Chondrocyte (in vitro differentiated cells): Measurements from ENCODE around the gene LRRC53. TPM values are rescaled to one million over a fixed set of nuclear protein-coding genes. Genes with fewer than 3 reads are reported as not detected.

Experiments used
- DNase-seq: peaks from one replicate; pipeline ENCODE4 v3.0.0; 2021; ENCODE audit warnings: mixed read lengths, low spot score
- H3K27ac Mint-ChIP-seq: one replicate; pipeline ENCODE4 v1.8.0; 2021; ENCODE audit warnings: mild to moderate bottlenecking, moderate library complexity, mixed read lengths; ENCODE audit not compliant: unreplicated experiment
- H3K27me3 Mint-ChIP-seq: 2 replicates; pipeline ENCODE4 v1.8.0; 2021; ENCODE audit warnings: low read depth, mixed read lengths
- H3K36me3 Mint-ChIP-seq: 2 replicates; pipeline ENCODE4 v1.8.0; 2021; ENCODE audit warnings: low read depth, mixed read lengths
- H3K4me1 Mint-ChIP-seq: 2 replicates; pipeline ENCODE4 v1.8.0; 2021; ENCODE audit warnings: low read depth, mild to moderate bottlenecking, mixed read lengths
- H3K4me3 Mint-ChIP-seq: one replicate; pipeline ENCODE4 v1.8.0; 2021; ENCODE audit warnings: mild to moderate bottlenecking, moderate library complexity, mixed read lengths; ENCODE audit not compliant: unreplicated experiment
- H3K9me3 Mint-ChIP-seq: 2 replicates; pipeline ENCODE4 v1.8.0; 2021; ENCODE audit warnings: low read depth, mixed read lengths
- total RNA-seq: library from RNA; stranded (reverse); gene quantifications from 3 replicates; pipeline ENCODE4 v1.2.1, GENCODE V29; 2021
- TF ChIP-seq, protein P1 (sequence below): fragments of 200-600 bp; sonication (generic); IDR thresholded peaks from 2 replicates; pipeline ENCODE4 v1.5.0; 2021; ENCODE audit warnings: antibody characterized with exemption, mild to moderate bottlenecking, moderate library complexity

LRRC53 gene
- total RNA-seq, 1 donor from 2014 or later, result not detected

DNA sequence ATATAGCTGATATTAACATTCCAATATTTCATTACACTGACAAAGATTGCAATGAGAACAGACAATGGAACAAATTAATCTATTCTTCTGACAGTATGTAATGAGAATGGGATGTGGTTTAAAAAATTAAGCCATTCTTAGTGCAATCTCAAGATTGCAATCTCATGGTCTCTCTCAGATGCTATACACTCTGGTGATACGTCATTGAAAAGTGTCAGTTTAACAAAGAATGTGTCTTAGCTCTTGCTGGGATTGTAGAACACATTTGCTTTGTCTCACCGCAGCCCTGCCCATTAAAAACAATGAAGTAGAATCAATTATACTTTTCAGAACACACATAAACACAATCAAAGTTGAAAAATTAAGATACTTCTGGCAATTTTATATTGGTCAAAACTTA, 55.2 kb downstream of the LRRC53 start:
- Mint-ChIP-seq H3K36me3 (no peaks in the 10 kb centered on the region), H3K4me1 (no peaks in the 10 kb centered on the region), H3K4me3 (no peak overlapping the region), H3K9me3 (no peaks in the 10 kb centered on the region), H3K27ac (no peak overlapping the region), H3K27me3 (peaks cover 7% of the 10 kb centered on the region)
- no peak for DNase-seq
- TF ChIP-seq, protein P1, sequence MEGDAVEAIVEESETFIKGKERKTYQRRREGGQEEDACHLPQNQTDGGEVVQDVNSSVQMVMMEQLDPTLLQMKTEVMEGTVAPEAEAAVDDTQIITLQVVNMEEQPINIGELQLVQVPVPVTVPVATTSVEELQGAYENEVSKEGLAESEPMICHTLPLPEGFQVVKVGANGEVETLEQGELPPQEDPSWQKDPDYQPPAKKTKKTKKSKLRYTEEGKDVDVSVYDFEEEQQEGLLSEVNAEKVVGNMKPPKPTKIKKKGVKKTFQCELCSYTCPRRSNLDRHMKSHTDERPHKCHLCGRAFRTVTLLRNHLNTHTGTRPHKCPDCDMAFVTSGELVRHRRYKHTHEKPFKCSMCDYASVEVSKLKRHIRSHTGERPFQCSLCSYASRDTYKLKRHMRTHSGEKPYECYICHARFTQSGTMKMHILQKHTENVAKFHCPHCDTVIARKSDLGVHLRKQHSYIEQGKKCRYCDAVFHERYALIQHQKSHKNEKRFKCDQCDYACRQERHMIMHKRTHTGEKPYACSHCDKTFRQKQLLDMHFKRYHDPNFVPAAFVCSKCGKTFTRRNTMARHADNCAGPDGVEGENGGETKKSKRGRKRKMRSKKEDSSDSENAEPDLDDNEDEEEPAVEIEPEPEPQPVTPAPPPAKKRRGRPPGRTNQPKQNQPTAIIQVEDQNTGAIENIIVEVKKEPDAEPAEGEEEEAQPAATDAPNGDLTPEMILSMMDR, result no peak

DNA sequence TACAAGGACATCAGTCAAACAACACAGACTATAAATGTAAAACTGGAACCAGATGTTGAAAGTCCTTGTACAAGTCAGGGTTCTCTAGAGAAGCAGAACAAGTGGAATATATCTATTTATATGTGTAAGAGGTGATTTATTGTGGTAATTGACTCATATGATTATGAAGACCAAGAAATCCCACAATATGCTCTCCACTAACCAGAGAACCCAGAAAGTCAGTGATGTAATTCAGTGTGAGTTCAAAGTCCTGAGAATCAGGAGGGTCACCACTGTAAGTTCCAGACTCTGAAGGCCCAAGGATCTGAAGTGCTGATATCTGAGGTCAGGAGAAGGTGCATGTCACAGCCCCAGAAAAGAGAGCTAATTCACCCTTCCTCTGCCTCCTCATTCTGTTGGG, 57.0 kb downstream of the LRRC53 start:
- no peak for DNase-seq

DNA sequence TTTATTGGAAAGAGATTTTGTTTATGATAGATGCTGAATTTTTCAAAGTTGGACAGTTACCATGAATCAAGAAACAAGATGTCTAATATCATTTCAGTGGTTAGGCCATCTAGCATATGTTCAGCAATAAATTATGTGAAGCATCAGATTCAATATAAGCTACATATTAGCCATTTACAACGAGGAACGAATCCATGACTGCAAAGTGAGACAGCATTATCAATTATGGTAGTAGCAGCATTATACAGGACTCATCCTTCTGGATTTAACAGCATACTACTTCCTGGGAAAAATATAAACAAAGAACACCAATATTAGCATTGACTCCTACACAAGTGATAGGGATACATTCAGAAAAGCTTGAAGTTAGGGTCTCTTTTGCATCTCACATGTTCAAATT, 59.1 kb downstream of the LRRC53 start:
- no peaks in the 10 kb centered on the region for H3K4me1 Mint-ChIP-seq
- H3K27me3 Mint-ChIP-seq, result peaks cover 6% of the 10 kb centered on the region
- H3K36me3 Mint-ChIP-seq, result peaks cover 3% of the 10 kb centered on the region
- H3K9me3 Mint-ChIP-seq, result peaks cover 5% of the 10 kb centered on the region
- DNase-seq, result no peak
- TF ChIP-seq, protein P1, result no peak
- H3K27ac Mint-ChIP-seq, result no peak overlapping the region
- no peak overlapping the region for H3K4me3 Mint-ChIP-seq

More for the DNA sequence above, 57.0 kb downstream of the LRRC53 start:
- H3K4me1 Mint-ChIP-seq, result no peaks in the 10 kb centered on the region
- no peak overlapping the region for H3K27ac Mint-ChIP-seq
- no peaks in the 10 kb centered on the region for H3K36me3 Mint-ChIP-seq
- peaks cover 2% of the 10 kb centered on the region for H3K9me3 Mint-ChIP-seq
- TF ChIP-seq, protein P1, result no peak
- H3K27me3 Mint-ChIP-seq, result peaks cover 7% of the 10 kb centered on the region
- no peak overlapping the region for H3K4me3 Mint-ChIP-seq

DNA sequence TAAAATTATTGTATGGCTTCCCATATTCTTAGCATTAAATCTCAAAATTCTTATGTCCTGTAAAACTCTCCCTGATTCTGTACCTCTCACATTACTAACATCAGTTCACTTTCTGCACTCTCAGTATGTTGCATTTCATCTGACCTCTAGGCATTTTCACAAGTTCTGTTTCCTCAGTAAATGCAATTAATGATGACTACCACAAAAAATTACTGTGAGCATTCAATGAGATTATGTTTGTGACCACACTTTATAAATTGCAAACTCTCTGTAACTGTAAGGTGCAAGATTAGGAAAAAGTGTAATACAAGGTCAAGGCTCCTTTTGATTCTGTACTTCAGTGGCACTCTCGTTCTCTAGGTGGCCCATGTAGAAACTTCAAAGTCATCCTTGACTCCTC, 60.4 kb downstream of the LRRC53 start:
- Mint-ChIP-seq H3K27me3 (peaks cover 6% of the 10 kb centered on the region), H3K4me1 (no peaks in the 10 kb centered on the region), H3K9me3 (peaks cover 5% of the 10 kb centered on the region), H3K27ac (no peak overlapping the region), H3K36me3 (peaks cover 3% of the 10 kb centered on the region), H3K4me3 (no peak overlapping the region)
- TF ChIP-seq, protein P1, result no peak
- DNase-seq, result no peak

DNA sequence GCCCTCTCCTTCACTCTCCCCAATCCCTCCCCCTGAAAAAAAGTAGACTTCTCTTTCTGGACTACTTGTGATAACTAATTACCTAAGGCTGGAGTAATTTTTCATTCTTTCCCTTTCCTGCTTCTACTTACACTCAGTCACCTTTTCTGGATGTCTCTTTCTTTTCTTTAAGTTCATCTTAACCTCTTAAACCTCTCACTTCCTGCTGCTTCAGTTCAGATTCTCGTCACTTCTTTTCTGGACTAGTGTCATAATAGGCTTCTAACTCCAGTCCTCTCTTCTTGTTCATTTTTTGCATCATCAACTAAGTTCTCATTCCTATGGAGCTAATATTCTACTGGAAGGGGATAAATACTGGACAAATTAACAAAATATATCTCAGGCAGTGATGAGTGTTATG, 75.4 kb downstream of the LRRC53 start:
- TF ChIP-seq, protein P1, result no peak
- H3K27ac Mint-ChIP-seq, result no peak overlapping the region
- DNase-seq, result no peak

More for the DNA sequence above, 75.4 kb downstream of the LRRC53 start:
- H3K9me3 Mint-ChIP-seq, result no peaks in the 10 kb centered on the region
- H3K4me1 Mint-ChIP-seq, result no peaks in the 10 kb centered on the region
- peaks cover 2% of the 10 kb centered on the region for H3K27me3 Mint-ChIP-seq
- no peak overlapping the region for H3K4me3 Mint-ChIP-seq
- no peaks in the 10 kb centered on the region for H3K36me3 Mint-ChIP-seq
